OCI-M1 (cell line): ENCODE measurements around the gene RAB7A.

Experiments used
- DNase-seq: peaks from one replicate; lab custom pipeline; 2025; lab: John Stamatoyannopoulos, UW

Gene RAB7A

DNA sequence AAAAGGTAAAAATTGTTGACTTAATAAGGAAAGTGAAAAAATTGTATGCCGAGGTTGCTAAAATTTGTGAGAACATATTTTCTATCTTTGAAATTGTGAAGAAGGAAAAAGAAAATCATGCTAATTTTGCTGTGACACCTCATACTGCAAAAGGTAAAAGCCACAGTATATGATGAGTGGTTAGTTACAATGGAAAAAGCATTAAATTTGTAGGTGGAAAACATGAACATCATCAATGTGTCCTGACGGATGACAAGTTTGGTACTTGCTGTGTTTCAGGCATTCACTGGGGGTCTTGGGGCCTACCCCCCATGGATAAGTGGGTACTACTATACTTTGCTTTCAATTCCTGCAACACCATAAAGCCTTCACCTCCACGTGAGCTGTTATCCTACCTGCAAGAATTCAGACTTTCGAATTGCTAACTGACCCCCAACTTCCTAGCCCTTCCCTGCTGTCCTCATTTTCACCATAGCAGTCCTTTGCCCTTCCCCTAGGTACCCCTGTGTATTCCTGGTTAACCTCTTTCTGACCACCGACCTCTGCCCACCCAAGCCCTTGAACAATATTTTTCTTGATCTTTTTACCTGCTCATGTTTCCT is 62.4 kb downstream of the RAB7A start:
- no peak for DNase-seq

- DNase-seq = peak; percentile 41
These were observed 68.2 kb downstream of the RAB7A start for GRCh38 chr3:128794067-128794768.

- peak; percentile 70 for DNase-seq
These were observed 69.0 kb downstream of the RAB7A start for GRCh38 chr3:128794770-128795649.

DNA sequence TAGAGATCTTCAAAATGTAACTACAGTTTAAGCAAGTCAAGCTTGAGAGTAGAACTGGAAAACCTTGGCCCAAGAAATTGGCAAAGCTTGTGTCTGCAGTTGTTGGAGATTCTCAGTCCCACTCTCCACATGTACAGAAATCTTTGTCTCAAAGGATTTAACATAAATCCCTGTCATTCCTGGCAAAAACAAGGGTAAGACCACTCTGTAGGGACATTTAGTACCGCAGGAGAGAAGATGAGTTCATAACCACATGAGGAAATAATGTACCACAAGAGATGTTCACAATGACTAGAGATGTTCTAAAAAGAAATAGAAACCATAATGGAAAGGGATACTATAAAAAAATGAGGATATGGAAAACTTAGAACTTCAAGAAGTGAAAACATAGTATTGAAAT is 73.7 kb downstream of the RAB7A start:
- no peak for DNase-seq

- peak; percentile 42 for DNase-seq
These were observed 74.5 kb downstream of the RAB7A start for GRCh38 chr3:128800241-128801187.

DNA sequence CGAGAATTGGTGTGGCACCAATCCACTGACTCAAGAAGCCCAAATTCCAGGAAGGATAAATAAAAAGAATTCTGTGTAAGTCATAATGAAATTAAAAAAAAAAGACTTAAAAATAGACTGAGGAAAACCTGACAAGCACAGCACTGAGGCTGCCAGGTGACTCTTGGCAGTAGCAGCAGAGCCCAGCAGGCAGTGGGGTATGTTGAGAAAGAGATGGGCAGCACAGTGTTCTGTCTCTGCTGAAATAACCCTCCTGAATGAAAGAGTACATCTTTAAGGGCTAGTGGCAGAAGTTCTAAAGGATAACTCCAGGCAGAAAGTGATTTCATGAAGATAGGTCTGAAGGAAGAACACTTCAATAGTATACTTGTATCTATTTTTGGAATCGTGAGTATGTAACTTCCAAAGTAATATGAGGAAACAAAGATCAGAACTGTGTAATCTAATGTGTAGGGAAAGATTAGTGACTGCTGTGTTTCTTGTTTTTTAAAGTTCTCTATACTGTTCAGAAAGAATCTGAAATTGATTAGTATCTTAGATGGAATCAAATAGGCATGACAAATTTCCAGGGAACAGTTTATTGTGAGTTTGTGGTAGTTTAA is 75.9 kb downstream of the RAB7A start:
- peak; percentile 15 for DNase-seq

- DNase-seq = peak; percentile 21
These were observed 77.3 kb downstream of the RAB7A start for GRCh38 chr3:128803307-128803706.

GRCh38 chr3:128804017-128804810 is 78.2 kb downstream of the RAB7A start:
- peak; percentile 95 for DNase-seq

DNA sequence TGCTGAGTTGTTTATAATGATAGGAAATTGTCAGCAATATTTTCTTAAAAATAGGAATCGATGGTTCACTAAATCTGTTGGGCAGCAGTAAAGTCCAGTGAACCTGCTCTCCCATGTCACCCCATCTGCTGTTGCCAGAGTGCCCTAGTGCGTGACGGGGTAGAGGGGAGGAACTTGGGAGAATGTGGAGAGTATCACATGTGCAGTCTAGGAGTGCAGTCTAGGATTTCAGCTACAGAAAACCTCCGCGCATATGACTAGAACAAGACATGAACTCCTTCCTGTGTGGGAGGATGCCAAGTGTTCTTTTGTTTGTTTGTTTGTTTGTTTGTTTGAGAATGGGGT is 78.8 kb downstream of the RAB7A start:
- DNase-seq = no peak

DNA sequence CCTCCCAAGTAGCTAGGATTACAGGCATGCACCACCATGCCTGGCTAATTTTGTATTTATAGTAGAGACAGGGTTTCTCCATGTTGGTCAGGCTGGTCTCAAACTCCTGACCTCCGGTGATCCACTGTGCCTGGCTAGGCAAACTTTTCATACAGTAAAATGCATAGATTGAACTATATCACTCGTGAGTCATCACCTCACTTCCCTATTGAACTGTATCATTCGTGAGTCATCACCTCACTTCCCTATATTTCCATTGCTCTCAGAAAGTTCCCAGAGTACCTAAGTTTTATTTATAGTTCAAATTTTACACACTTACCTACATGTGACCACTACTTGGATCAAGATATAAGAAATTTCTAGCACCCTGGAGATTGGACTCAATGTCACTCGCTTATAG is 79.8 kb downstream of the RAB7A start:
- peak; percentile 72 for DNase-seq

GRCh38 chr3:128806588-128806987 is 80.6 kb downstream of the RAB7A start:
- no peak for DNase-seq

GRCh38 chr3:128807186-128807830 is 81.3 kb downstream of the RAB7A start:
- DNase-seq = no peak

GRCh38 chr3:128808672-128809071 is 82.7 kb downstream of the RAB7A start:
- DNase-seq = no peak

DNA sequence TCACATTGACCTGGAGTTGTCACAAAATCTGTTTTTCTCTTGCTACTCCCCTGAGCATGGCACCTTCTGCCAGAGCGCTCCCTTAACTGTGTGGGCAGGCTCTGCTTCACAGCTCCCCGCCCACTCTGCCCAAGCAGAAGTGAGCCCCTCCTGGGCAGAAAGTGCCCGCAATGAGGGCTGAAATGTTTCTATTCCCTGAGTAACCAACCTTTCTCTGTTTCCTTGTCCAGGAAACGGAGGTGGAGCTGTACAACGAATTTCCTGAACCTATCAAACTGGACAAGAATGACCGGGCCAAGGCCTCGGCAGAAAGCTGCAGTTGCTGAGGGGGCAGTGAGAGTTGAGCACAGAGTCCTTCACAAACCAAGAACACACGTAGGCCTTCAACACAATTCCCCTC is 87.1 kb downstream of the RAB7A start:
- DNase-seq = no peak

DNA sequence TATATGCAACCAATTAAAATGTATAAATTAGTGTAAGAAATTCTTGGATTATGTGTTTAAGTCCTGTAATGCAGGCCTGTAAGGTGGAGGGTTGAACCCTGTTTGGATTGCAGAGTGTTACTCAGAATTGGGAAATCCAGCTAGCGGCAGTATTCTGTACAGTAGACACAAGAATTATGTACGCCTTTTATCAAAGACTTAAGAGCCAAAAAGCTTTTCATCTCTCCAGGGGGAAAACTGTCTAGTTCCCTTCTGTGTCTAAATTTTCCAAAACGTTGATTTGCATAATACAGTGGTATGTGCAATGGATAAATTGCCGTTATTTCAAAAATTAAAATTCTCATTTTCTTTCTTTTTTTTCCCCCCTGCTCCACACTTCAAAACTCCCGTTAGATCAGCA is 88.1 kb downstream of the RAB7A start:
- DNase-seq = no peak

DNA sequence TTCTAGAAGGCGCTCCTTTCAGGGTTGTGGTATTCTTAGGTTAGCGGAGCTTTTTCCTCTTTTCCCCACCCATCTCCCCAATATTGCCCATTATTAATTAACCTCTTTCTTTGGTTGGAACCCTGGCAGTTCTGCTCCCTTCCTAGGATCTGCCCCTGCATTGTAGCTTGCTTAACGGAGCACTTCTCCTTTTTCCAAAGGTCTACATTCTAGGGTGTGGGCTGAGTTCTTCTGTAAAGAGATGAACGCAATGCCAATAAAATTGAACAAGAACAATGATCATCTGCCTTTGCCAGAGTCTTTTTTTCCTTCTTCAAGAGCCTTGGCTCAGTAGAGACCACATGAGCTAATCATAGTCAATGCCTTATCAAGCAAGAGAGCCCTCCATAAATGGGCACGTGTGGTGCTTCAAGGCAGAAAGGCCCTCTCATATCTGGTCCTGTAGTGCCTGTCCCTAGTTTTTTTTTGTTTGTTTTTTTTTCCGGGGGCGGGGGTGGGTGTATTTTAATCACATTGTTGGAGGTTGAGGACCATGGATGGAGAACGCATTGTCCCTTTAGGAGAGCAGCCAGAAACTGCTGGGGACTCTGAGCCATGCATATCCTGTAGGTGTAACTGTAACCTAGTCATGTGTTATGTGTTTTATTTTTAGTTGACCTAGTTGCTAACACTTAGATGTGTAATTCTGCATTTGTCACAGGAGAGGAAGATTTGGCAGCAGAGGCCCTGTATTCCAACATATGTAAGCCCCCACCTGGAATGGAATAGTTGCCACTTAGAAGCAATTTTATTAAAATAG is 88.7 kb downstream of the RAB7A start:
- no peak for DNase-seq

- no peak for DNase-seq
These were observed 89.5 kb downstream of the RAB7A start for GRCh38 chr3:128815318-128816064.

DNA sequence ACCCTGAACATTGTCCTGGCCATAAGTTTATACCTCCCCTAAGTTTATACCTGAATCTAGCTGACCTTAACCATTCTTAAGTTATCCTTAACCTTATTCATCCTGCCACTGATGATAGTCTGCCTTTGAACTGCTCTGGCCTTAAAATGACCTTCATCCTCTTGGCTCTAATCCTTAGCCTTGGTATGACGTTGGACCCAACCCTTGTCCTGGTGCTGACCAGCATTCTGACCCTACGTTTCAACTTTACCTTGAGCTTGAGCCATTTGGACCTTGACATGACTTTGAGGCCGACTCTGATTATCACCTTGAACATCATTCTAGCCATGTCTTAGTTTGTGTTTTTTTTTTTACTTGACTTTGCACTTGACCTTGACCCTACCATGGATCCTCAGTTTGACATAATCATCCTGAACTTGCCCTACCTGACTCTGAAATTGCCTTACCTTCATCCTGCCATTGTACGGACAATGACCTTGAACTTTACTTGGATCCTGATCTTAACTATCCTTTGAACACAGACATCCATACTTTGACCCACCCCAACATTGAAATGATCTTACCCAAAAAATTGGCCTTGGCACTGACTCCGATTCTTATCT is 92.3 kb downstream of the RAB7A start:
- no peak for DNase-seq
